HG03280 (cell line): ENCODE results near the gene TXNDC9.
A peak's percentile ranks its signal among the peaks of the same experiment; 100 is the strongest.
"Not testable (repeated sequence)": the region's sequence is repeated elsewhere in the genome, so short reads cannot be mapped to it uniquely, and the experiment has no call there.

ENCODE experiments used
- ATAC-seq: cut with Tn5 transposase; IDR thresholded peaks from one replicate; pipeline ENCODE4 v1.9.1; 2021; ENCODE audit warnings: mild to moderate bottlenecking, moderate library complexity; ENCODE audit not compliant: unreplicated experiment

The TXNDC9 gene

GRCh38 chr2:99336804-99337112, 625 bp upstream of the TXNDC9 start:
- ATAC-seq, result peak; percentile 0

- ATAC-seq, result no peak
Observed at GRCh38 chr2:99325384-99325783, 10.7 kb downstream of the TXNDC9 start.

DNA sequence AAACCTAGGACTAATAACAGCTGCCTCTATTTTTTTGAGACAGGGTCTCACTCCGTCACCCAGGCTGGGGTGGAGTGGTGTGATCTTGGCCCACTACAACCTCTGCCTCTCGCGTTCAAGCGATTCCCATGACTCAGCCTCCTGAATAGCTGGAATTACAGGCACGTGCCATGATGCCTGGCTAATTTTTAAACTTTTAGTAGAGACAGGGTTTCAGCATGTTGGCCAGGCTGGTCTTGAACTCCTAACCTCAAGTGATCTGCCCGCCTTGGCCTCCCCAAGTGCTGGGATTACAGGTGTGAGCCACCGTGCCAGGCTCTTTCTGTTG, 18.3 kb downstream of the TXNDC9 start:
- not testable (repeated sequence) for ATAC-seq

DNA sequence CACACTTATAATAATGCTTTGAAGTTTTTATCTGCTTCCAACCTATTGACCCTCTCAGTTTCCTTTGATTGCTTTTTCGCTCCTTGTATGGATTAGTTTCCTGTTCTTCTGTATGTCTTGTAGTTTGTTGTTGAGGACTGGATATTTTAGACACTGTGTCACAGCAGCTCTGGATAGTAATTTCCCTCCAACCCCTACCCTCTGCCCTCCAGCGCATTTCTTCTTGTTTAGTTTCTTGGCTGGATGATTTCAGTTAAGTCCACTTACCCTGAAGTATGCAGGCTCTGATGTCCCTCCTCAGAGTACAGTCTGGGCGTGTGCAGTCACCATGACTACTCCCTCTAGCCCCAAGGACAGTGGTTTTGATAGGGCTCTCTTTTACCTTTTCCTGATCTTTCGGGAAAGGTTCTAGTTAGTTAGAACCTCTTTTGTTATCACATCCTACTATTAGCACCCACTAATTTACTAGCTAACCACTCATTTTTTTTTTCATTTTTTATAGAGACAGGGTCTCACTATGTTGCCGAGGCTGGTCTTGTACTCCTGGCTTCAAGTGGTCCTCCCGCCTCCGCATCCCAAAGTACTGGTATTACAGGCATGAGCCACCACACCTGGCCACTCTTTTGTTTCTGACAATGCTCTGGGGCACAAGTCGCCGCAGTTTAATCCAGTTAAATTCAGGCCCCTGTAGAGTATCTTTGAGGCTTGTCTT, 18.8 kb downstream of the TXNDC9 start:
- ATAC-seq, result no peak

DNA sequence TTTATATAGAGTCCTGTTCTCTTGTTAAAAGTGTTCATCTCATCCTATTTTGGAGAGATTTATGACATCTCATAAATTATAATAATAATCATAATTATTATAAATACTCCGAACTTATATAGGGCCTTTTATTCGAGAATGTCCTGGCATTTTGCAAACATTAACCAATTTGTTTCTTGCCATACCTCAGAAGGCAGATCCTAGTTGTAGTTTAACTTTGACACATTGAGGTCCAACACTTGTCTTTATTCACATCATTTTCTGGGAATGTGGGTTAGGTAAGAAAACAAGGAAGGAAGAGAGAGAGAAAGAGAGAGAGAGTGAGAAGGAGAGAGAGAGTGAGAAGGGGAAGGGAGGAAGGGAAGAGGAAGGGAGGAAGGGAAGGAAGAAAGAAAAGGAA, 35.0 kb downstream of the TXNDC9 start, which contains the start of gene LYG1:
Gene LYG1 (minus strand): TSS at position 101 of the 400 bp plus-strand sequence. CDS start 5,527 bp downstream, outside the sequence.
- ATAC-seq, result not testable (repeated sequence)

DNA sequence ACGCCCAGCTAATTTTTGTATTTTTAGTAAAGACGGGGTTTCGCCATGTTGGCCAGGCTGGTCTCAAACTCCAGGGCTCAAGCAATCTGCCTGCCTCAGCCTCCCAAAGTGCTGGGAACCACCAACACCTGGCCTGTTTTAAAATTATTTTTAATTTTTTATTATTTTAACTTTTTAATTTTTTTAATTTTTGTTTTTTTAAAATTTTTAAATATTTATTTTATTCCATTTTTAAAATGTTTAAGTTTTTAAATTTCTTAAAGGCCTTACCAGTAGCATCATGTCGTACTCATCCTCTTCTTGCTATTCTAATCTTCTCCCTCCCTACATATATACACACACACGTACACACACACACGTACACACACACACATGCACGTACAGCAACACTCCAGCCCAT, 36.6 kb downstream of the TXNDC9 start:
- no peak for ATAC-seq

GRCh38 chr2:99297994-99298393, 38.1 kb downstream of the TXNDC9 start:
- no peak for ATAC-seq

DNA sequence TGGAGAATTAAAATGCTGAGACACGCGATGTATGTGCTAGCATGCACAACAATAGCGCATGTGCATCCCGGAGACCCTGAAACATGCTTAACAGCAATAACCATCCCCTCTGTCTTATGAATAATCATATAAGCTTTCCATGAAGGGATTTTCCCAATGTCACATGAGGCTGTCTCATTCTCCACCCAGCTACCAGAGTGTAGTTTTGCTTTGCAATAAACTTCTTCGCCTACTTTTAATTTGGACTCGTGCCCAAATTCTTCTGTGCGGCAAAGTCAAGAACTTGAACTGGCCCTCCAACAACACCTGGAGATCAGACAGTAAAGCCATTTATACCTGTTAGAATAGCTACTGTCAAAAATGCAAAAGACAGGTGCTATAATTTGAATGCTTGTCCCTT, 50.6 kb downstream of the TXNDC9 start:
- no peak for ATAC-seq

DNA sequence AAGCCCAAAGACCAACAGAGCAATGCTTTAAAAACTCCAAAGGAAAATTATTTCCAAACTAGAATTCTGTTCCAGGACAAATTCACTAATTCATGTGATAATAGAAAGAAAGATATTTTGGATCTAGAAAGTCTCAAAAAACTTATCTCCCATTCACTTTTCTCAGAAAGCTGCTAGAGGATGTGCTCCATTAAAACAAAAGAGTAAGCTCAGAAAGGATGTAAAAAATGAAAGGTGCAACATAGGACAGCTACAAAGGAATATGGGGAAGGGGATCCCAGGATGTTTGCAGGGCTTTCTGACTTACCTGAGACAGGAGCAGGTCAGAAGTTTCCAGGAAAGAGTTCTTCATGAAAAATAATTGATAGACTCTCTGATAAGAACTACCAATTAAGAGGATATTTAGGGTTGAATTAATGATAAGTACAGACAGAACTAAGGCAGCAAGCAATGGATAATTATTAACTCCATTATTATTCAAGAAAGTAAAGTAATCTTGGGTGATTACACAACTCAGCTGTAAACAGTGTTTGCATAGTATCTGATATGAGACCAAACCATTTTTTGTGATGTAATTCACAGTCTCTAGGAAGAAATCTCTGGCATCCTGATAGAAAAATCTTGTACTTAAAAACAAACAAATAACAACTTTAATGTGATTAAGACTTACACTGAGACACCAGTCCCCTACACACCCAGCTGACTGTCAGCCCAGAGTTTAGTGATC, 56.0 kb downstream of the TXNDC9 start:
- no peak for ATAC-seq

GRCh38 chr2:99278793-99279291, 57.3 kb downstream of the TXNDC9 start:
- ATAC-seq, result no peak

DNA sequence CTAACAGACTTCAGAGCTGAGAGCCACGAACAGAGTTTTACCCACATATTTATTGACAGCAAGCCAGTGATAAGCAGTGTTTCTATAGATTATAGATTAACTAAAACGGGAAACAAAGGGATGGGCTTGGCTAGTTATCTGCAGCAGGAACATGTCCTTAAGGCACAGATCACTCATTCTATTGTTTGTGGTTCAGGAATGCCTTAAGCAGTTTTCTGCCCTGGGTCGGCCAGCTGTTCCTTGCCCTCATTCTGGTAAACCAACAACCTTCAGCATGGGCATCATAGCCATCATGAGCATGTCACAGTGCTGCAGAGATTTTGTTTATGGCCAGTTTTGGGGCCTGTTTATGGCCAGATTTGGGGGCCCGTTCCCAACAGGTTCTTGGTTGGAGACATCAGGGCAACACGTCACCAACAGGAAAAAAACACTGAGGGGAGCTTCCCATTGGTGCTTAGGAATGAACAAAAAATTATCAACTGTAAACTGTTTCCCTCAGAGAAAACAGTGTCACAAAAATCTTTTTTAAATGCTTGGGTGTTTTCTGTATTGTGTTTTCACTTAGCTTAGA, 57.9 kb downstream of the TXNDC9 start:
- ATAC-seq, result not testable (repeated sequence)

GRCh38 chr2:99275882-99276281, 60.3 kb downstream of the TXNDC9 start:
- no peak for ATAC-seq
